ENCODE data around the gene NEFH.

The NEFH gene

DNA sequence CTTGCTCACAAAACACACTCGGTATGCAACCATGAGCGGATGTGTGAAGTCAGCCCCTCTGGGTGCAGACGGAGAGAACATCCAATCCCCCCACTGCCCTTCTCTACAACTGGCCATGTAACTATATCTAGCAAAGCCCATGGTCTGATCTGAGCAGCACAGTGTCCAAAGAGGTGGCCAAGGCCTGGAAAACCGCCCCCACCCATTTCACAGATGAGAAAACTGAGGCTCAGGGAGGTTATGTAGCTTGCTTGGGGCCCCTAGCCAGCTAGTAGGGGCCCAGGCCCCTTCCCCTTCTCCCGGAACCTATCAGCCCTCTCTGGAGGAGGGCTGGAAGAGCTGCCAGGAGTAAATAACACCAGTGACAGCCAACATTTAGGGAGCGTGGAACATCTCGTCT is 15.4 kb upstream of the NEFH start:
- Histone ChIP-seq H3K4me3 (ENCODE audit: extremely low read depth, insufficient read depth, low read length, poor library complexity, severe bottlenecking) (no peak overlapping the region), H3K27ac (ENCODE audit: low read depth, low read length, severe bottlenecking) (no peak overlapping the region), H3K9me3 (ENCODE audit: control insufficient read depth, low read length) (no peaks in the 10 kb centered on the region), H3K4me1 (ENCODE audit: control insufficient read depth, insufficient read depth, low read length, poor library complexity, severe bottlenecking) (no peaks in the 10 kb centered on the region), H3K36me3 (ENCODE audit: control insufficient read depth, insufficient read depth, low read length) (no peaks in the 10 kb centered on the region)
- WGBS, 2 experiments (ENCODE audit: insufficient coverage in 2 of 2) = 83 to 92% methylated on average over 5 of the region's 7 CpGs

DNA sequence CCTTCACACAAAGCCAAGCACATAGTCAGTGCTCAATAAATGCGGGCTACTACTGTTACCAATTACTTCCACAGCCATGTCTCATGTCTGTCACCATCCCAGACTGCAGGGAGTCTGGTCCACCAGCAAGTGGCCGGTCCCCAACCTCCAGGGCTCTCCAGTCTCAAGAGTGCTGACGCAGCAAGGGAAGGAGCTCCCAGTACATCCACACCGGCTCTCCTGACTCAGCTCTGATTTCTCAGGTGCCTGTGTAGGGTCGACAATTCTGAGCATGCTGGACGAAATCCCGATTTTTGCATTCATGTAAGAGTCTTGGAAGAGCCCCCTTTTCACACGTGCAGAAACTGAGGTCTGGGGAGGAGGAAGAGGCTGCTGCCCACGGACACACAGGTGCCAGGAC is 10.3 kb upstream of the NEFH start:
- peak overlapping the region; percentile 25 for H3K4me3 ChIP-seq (ENCODE audit: extremely low read depth, insufficient read depth, low read length, poor library complexity, severe bottlenecking)
- no peak overlapping the region for H3K27ac ChIP-seq (ENCODE audit: low read depth, low read length, severe bottlenecking)
- H3K36me3 ChIP-seq (ENCODE audit: control insufficient read depth, insufficient read depth, low read length) = no peaks in the 10 kb centered on the region
- no peaks in the 10 kb centered on the region for H3K4me1 ChIP-seq (ENCODE audit: control insufficient read depth, insufficient read depth, low read length, poor library complexity, severe bottlenecking)
- 34 to 38% methylated on average over 6 to 7 of the region's 9 CpGs for WGBS, 2 experiments (ENCODE audit: insufficient coverage in 2 of 2)
- no peaks in the 10 kb centered on the region for H3K9me3 ChIP-seq (ENCODE audit: control insufficient read depth, low read length)

DNA sequence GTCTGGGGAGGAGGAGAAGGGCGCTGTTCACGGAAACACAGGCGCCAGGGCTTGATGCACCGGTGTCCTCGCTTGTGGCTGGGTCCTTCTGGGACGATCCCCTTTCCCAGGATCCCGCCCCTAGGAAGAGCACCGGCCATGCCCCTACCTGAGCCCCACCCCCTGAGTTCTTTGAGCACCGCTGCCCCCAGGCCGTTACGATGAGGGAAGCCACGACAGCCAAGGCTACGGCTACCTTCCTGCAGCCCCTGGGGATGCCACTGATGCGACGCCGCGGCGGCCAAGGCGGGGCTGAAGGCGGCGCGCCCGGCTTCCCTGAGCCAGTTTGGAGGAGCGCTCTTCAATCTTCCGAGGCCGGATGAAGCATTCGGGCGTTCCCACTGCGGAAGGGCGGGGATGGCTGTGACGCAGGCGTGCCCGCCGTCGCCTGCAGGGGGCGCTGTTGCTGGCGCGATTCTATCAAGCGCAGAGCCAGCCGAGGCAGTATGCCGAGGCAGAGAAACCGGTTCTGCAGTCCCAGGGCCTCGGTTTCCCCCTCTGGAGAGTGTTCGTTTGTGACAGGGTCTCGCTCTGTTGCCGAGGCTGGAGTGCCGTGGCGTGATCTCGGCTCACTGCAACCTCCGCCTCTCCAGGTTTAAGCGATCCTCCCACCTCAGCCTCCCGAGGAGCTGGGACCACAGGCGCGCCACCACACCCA is 9.7 kb upstream of the NEFH start:
- Histone ChIP-seq H3K9me3 (ENCODE audit: control insufficient read depth, low read length) (no peaks in the 10 kb centered on the region), H3K4me3 (ENCODE audit: extremely low read depth, insufficient read depth, low read length, poor library complexity, severe bottlenecking) (peak overlapping the region; percentile 25), H3K36me3 (ENCODE audit: control insufficient read depth, insufficient read depth, low read length) (no peaks in the 10 kb centered on the region), H3K27ac (ENCODE audit: low read depth, low read length, severe bottlenecking) (no peak overlapping the region), H3K4me1 (ENCODE audit: control insufficient read depth, insufficient read depth, low read length, poor library complexity, severe bottlenecking) (no peaks in the 10 kb centered on the region)
- WGBS, 2 experiments (ENCODE audit: insufficient coverage in 2 of 2) = 4 to 9% methylated on average over 26 to 47 of the region's 54 CpGs

DNA sequence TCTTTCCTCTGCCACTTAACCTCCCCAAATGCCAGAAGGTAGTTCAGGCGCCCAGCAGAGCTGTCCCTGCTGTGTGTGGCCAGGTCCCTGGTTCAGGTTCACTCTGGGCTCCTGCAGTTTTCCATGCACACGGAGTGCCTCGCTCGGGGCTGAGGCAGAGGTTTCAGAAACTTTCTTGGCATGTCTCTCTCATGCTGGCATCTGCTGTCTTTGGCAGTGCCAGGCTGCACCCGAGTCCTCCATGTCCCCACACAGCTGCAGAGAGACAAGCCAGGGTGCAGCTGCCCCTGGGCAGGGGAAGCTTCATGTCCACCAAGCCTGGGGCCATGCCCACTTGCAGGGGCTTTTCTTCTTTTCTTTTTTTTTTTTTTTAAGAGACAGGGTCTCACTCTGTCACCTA is 7.0 kb upstream of the NEFH start:
- Histone ChIP-seq H3K36me3 (ENCODE audit: control insufficient read depth, insufficient read depth, low read length) (no peaks in the 10 kb centered on the region), H3K9me3 (ENCODE audit: control insufficient read depth, low read length) (no peaks in the 10 kb centered on the region), H3K4me1 (ENCODE audit: control insufficient read depth, insufficient read depth, low read length, poor library complexity, severe bottlenecking) (no peaks in the 10 kb centered on the region), H3K27ac (ENCODE audit: low read depth, low read length, severe bottlenecking) (no peak overlapping the region), H3K4me3 (ENCODE audit: extremely low read depth, insufficient read depth, low read length, poor library complexity, severe bottlenecking) (no peak overlapping the region)
- 73 to 82% methylated on average over 5 of the region's 5 CpGs for WGBS, 2 experiments (ENCODE audit: insufficient coverage in 2 of 2)

DNA sequence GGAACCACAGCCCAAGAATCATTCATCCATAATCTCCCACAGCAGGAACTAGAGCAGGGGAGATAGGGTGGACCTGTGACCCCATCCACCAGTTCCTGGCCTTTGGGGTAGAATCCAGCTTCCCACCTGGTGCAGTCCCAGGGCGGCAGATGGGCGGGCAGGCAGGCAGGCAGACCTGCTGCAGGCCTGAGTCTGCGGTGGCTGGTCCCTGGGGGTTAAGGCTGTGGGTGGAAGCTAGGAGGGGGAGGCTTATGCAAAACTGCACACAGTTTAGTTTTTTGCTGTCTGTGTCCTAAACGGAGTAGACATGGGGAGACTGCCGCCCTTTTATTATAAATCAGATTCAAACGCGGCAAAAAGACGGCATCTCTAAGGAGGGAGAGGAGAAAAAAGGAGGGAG is 4.5 kb upstream of the NEFH start:
- Histone ChIP-seq H3K4me3 (ENCODE audit: extremely low read depth, insufficient read depth, low read length, poor library complexity, severe bottlenecking) (no peak overlapping the region), H3K9me3 (ENCODE audit: control insufficient read depth, low read length) (no peaks in the 10 kb centered on the region), H3K4me1 (ENCODE audit: control insufficient read depth, insufficient read depth, low read length, poor library complexity, severe bottlenecking) (peaks cover 7% of the 10 kb centered on the region), H3K27ac (ENCODE audit: low read depth, low read length, severe bottlenecking) (no peak overlapping the region), H3K36me3 (ENCODE audit: control insufficient read depth, insufficient read depth, low read length) (no peaks in the 10 kb centered on the region)
- 84 to 87% methylated on average over 8 of the region's 8 CpGs for WGBS, 2 experiments (ENCODE audit: insufficient coverage in 2 of 2)

DNA sequence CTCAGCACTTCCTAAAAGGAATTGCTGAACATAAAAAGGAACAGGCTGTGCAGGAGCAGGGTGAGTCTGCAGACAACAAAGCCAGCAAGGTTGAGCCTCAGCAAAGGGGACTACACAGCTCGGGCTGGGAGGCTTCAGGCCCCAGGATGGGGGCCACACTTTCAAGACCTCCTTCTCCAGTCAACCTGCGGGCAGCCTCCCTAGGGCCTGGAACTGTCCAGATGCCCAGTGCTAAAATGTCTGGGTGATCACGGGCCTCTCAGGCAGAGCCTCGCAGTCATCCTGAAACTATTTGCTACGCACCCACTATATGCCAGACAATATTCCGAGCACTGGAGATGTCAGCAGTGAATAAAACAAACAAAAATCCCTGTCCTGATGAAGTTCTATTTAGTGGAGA is 3.9 kb upstream of the NEFH start:
- Histone ChIP-seq H3K4me1 (ENCODE audit: control insufficient read depth, insufficient read depth, low read length, poor library complexity, severe bottlenecking) (peaks cover 8% of the 10 kb centered on the region), H3K9me3 (ENCODE audit: control insufficient read depth, low read length) (no peaks in the 10 kb centered on the region), H3K36me3 (ENCODE audit: control insufficient read depth, insufficient read depth, low read length) (no peaks in the 10 kb centered on the region), H3K4me3 (ENCODE audit: extremely low read depth, insufficient read depth, low read length, poor library complexity, severe bottlenecking) (no peak overlapping the region), H3K27ac (ENCODE audit: low read depth, low read length, severe bottlenecking) (no peak overlapping the region)
- 49 to 71% methylated on average over 3 to 5 of the region's 6 CpGs for WGBS, 2 experiments (ENCODE audit: insufficient coverage in 2 of 2)

DNA sequence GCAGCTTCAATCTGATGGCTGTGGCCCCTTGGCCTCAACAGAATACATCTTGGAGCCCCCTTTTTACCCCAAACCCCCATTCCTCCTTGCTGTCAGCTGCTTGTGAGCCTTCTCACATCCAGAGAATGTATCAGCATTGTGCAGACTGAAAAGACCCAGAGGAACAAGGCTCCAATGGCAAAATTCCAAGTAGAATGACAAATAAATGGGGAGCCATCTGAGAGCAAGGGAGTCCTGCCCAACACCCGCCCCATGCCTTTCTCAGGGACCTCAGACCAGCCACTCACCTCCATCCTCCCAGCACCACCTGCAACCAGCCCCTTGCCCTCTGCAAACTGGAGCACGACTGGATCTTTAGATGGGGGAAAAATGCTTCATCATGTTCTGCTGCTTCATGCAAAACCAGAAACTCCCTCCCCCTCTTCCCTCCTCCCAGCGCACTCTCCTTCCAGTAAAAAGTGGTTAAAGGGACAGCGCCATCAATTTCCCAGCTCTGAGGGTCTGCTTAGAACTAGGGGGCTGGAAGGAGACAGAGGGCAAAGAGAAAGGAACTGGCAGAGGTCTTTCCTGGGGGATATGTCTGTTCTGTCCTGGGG is 2.2 kb upstream of the NEFH start:
- H3K36me3 ChIP-seq (ENCODE audit: control insufficient read depth, insufficient read depth, low read length) = no peaks in the 10 kb centered on the region
- WGBS, 2 experiments (ENCODE audit: insufficient coverage in 2 of 2) = no CpG with 5 or more reads among the region's 4 CpGs
- H3K27ac ChIP-seq (ENCODE audit: low read depth, low read length, severe bottlenecking) = no peak overlapping the region
- no peaks in the 10 kb centered on the region for H3K9me3 ChIP-seq (ENCODE audit: control insufficient read depth, low read length)
- H3K4me1 ChIP-seq (ENCODE audit: control insufficient read depth, insufficient read depth, low read length, poor library complexity, severe bottlenecking) = peaks cover 16% of the 10 kb centered on the region
- H3K4me3 ChIP-seq (ENCODE audit: extremely low read depth, insufficient read depth, low read length, poor library complexity, severe bottlenecking) = no peak overlapping the region

DNA sequence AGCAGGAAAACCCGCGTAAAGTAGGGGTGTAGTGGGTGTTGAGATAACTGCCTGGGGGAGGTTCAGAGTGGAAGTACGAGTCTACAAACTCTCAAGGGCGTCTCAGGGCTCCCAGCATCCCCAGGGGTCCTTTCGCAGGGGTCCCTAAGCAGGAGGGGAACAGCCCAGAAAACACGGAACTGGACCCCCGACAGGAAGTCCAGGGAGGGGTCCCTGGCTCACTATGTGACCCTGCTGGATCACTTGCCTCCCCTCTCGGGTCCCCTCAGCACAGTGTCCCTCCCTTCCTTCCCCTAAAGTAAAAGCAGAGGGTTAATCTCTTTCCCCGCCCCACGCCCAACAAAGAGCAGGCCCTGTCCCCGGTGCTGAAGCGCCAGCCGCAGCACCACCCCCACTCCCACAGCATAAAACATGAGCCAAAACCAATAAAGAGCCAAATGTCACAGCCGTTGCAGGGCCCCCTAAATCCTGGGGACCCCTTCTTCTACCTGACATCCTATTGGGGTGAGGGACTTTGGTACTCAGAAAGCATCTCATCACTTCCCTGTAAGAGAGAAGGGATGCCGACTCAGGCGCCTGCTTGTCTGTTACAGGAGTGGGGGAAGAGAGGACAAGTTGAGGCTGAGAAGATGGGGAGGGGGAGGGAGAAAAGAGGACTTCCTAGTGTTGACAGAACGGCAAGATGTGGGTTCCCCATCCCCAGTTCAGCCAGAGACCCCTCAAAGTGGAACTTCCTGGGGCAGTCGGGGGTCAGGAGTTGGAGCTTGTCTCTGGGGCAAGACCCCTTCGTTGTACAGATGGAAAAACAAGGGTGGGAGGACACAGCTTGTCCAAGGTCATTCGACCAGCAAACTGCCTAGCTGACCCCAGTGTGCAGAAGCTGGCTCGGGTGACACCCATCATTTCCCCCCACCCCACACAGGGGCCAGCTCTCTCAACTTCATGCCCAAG is 1.4 kb upstream of the NEFH start:
- Histone ChIP-seq H3K36me3 (ENCODE audit: control insufficient read depth, insufficient read depth, low read length) (no peaks in the 10 kb centered on the region), H3K9me3 (ENCODE audit: control insufficient read depth, low read length) (no peaks in the 10 kb centered on the region), H3K4me3 (ENCODE audit: extremely low read depth, insufficient read depth, low read length, poor library complexity, severe bottlenecking) (no peak overlapping the region), H3K27ac (ENCODE audit: low read depth, low read length, severe bottlenecking) (no peak overlapping the region), H3K4me1 (ENCODE audit: control insufficient read depth, insufficient read depth, low read length, poor library complexity, severe bottlenecking) (peaks cover 16% of the 10 kb centered on the region)
- WGBS, 2 experiments (ENCODE audit: insufficient coverage in 2 of 2) = 8 to 23% methylated on average over 7 to 14 of the region's 21 CpGs

DNA sequence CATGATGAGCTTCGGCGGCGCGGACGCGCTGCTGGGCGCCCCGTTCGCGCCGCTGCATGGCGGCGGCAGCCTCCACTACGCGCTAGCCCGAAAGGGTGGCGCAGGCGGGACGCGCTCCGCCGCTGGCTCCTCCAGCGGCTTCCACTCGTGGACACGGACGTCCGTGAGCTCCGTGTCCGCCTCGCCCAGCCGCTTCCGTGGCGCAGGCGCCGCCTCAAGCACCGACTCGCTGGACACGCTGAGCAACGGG is 169 bp downstream of the NEFH start:
- H3K4me3 ChIP-seq (ENCODE audit: extremely low read depth, insufficient read depth, low read length, poor library complexity, severe bottlenecking) = peak overlapping the region; percentile 35
- WGBS, 2 experiments (ENCODE audit: insufficient coverage in 2 of 2) = 5 to 6% methylated on average over 32 to 39 of the region's 39 CpGs
- no peaks in the 10 kb centered on the region for H3K9me3 ChIP-seq (ENCODE audit: control insufficient read depth, low read length)
- H3K27ac ChIP-seq (ENCODE audit: low read depth, low read length, severe bottlenecking) = no peak overlapping the region
- H3K36me3 ChIP-seq (ENCODE audit: control insufficient read depth, insufficient read depth, low read length) = no peaks in the 10 kb centered on the region
- peaks cover 16% of the 10 kb centered on the region for H3K4me1 ChIP-seq (ENCODE audit: control insufficient read depth, insufficient read depth, low read length, poor library complexity, severe bottlenecking)

DNA sequence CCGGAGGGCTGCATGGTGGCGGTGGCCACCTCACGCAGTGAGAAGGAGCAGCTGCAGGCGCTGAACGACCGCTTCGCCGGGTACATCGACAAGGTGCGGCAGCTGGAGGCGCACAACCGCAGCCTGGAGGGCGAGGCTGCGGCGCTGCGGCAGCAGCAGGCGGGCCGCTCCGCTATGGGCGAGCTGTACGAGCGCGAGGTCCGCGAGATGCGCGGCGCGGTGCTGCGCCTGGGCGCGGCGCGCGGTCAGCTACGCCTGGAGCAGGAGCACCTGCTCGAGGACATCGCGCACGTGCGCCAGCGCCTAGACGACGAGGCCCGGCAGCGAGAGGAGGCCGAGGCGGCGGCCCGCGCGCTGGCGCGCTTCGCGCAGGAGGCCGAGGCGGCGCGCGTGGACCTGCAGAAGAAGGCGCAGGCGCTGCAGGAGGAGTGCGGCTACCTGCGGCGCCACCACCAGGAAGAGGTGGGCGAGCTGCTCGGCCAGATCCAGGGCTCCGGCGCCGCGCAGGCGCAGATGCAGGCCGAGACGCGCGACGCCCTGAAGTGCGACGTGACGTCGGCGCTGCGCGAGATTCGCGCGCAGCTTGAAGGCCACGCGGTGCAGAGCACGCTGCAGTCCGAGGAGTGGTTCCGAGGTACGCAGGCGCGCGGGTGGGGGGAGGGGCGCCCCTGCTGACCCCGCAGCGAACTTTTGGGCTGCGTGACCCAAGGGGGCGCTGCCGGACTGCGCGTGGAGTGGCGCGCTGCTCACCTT is 670 bp downstream of the NEFH start:
- WGBS, 2 experiments (ENCODE audit: insufficient coverage in 2 of 2) = 6 to 8% methylated on average over 69 to 86 of the region's 107 CpGs
- peak overlapping the region; percentile 35 for H3K4me3 ChIP-seq (ENCODE audit: extremely low read depth, insufficient read depth, low read length, poor library complexity, severe bottlenecking)

More for the DNA sequence above, 670 bp downstream of the NEFH start:
- no peak overlapping the region for H3K27ac ChIP-seq (ENCODE audit: low read depth, low read length, severe bottlenecking)
- no peaks in the 10 kb centered on the region for H3K9me3 ChIP-seq (ENCODE audit: control insufficient read depth, low read length)
- peaks cover 16% of the 10 kb centered on the region for H3K4me1 ChIP-seq (ENCODE audit: control insufficient read depth, insufficient read depth, low read length, poor library complexity, severe bottlenecking)
- H3K36me3 ChIP-seq (ENCODE audit: control insufficient read depth, insufficient read depth, low read length) = no peaks in the 10 kb centered on the region
